SU-DHL-6 (cell line): ENCODE measurements around the gene FRMD4B.

Source experiments
- H2AFZ ChIP-seq: fragments of 200-600 bp; sonication (generic); 2 replicates; pipeline ENCODE4 v1.6.1; 2014; ENCODE audit warnings: low read depth, mild to moderate bottlenecking, moderate library complexity, mixed read lengths, antibody characterized with exemption, low read length; ENCODE audit not compliant: severe bottlenecking
- H3F3A ChIP-seq: fragments of 200-600 bp; shearing (Covaris generic); 2 replicates; pipeline ENCODE4 v1.6.0; 2016; ENCODE audit warnings: antibody characterized with exemption, mild to moderate bottlenecking; ENCODE audit not compliant: insufficient read depth
- H3K27ac ChIP-seq: fragments of 200-600 bp; sonication (generic); 2 replicates; pipeline ENCODE4 v1.5.1; 2016; ENCODE audit warnings: low read depth, mild to moderate bottlenecking, low read length, moderate library complexity, mixed read lengths
- H3K27me3 ChIP-seq: fragments of 200-600 bp; sonication (generic), shearing (Covaris generic); 2 replicates; pipeline ENCODE4 v1.6.0; 2014; ENCODE audit warnings: mild to moderate bottlenecking, low read length
- H3K36me3 ChIP-seq: fragments of 200-600 bp; sonication (generic); 2 replicates; pipeline ENCODE4 v1.6.1; 2014; ENCODE audit warnings: mild to moderate bottlenecking, low read length, mixed read lengths
- H3K4me2 ChIP-seq: fragments of 300-600, 200-600 bp; shearing (Covaris generic), sonication (generic); 2 replicates; pipeline ENCODE4 v1.6.0; 2014; ENCODE audit warnings: low read length, low read depth, mild to moderate bottlenecking; ENCODE audit not compliant: poor library complexity, severe bottlenecking
- H3K4me3 ChIP-seq: fragments of 200-600 bp; sonication (generic); 2 replicates; pipeline ENCODE4 v1.5.1; 2014; ENCODE audit warnings: antibody characterized with exemption, low read length, mild to moderate bottlenecking, mixed read lengths; ENCODE audit not compliant: insufficient read depth, poor library complexity, severe bottlenecking
- H3K79me2 ChIP-seq: fragments of 200-600 bp; sonication (generic); 2 replicates; pipeline ENCODE4 v1.6.1; 2014; ENCODE audit warnings: mild to moderate bottlenecking, low read length, moderate library complexity; ENCODE audit not compliant: insufficient read depth
- H3K9ac ChIP-seq: fragments of 200-600 bp; sonication (generic); 2 replicates; pipeline ENCODE4 v1.7.0; 2014; ENCODE audit warnings: mild to moderate bottlenecking, low read length
- H3K9me2 ChIP-seq: fragments of 200-600 bp; sonication (generic); replicated peaks from 2 replicates; pipeline ENCODE4 v1.6.1; 2014; ENCODE audit warnings: low read length; ENCODE audit not compliant: insufficient read depth
- H3K9me3 ChIP-seq: fragments of 200-600 bp; sonication (generic); 2 replicates; pipeline ENCODE4 v1.6.1; 2014; ENCODE audit warnings: low read length, mixed read lengths; ENCODE audit not compliant: insufficient read depth
- H4K20me1 ChIP-seq: fragments of 200-600 bp; sonication (generic); 2 replicates; pipeline ENCODE4 v1.6.1; 2014; ENCODE audit warnings: low read depth, mild to moderate bottlenecking, antibody characterized with exemption, low read length, moderate library complexity, mixed read lengths
- CTCF ChIP-seq: fragments of 200-600 bp; sonication (generic); IDR thresholded peaks from one replicate; pipeline ENCODE4 v1.5.1; 2017; ENCODE audit warnings: antibody characterized with exemption, mild to moderate bottlenecking, low read length, moderate library complexity; ENCODE audit not compliant: insufficient read depth, poor library complexity, severe bottlenecking
- EZH2phosphoT487 ChIP-seq: fragments of 200-600 bp; sonication (generic), shearing (Covaris generic); conservative IDR thresholded peaks from 2 replicates; pipeline ENCODE4 v1.6.1; 2018; ENCODE audit warnings: mild to moderate bottlenecking, antibody characterized with exemption, low read length, moderate library complexity, mixed read lengths

FRMD4B gene

GRCh38 chr3:69290006-69290405, 95.9 kb downstream of the FRMD4B start:
- Histone ChIP-seq H3K4me2 (no peak overlapping the region), H3K9me3 (no peaks in the 10 kb centered on the region), H3K9me2 (no peaks in the 10 kb centered on the region), H2AFZ (no peak overlapping the region), H4K20me1 (no peaks in the 10 kb centered on the region), H3F3A (no peaks in the 10 kb centered on the region), H3K27ac (no peak overlapping the region), H3K27me3 (no peaks in the 10 kb centered on the region), H3K4me3 (no peak overlapping the region), H3K36me3 (no peaks in the 10 kb centered on the region), H3K9ac (no peak overlapping the region), H3K79me2 (no peaks in the 10 kb centered on the region)
- TF ChIP-seq CTCF = no peak
- no peak for TF ChIP-seq EZH2phosphoT487

- no peaks in the 10 kb centered on the region for H3K9me2 ChIP-seq
- no peak overlapping the region for H2AFZ ChIP-seq
- H3K36me3 ChIP-seq = no peaks in the 10 kb centered on the region
- H3K27me3 ChIP-seq = no peaks in the 10 kb centered on the region
- H3K79me2 ChIP-seq = no peaks in the 10 kb centered on the region
- H4K20me1 ChIP-seq = no peaks in the 10 kb centered on the region
- no peaks in the 10 kb centered on the region for H3K9me3 ChIP-seq
- no peak overlapping the region for H3K4me2 ChIP-seq
- TF ChIP-seq CTCF = no peak
- no peak for TF ChIP-seq EZH2phosphoT487
- H3K9ac ChIP-seq = no peak overlapping the region
- H3K4me3 ChIP-seq = no peak overlapping the region
- no peaks in the 10 kb centered on the region for H3F3A ChIP-seq
- no peak overlapping the region for H3K27ac ChIP-seq
Observed at GRCh38 chr3:69288161-69288895, 97.6 kb downstream of the FRMD4B start.

GRCh38 chr3:69283913-69284611, 101.8 kb downstream of the FRMD4B start:
- no peaks in the 10 kb centered on the region for H3K27me3 ChIP-seq
- H3F3A ChIP-seq = no peaks in the 10 kb centered on the region
- no peak overlapping the region for H3K4me3 ChIP-seq
- H3K9ac ChIP-seq = no peak overlapping the region
- TF ChIP-seq CTCF = no peak
- no peak for TF ChIP-seq EZH2phosphoT487
- H3K9me2 ChIP-seq = no peaks in the 10 kb centered on the region
- no peaks in the 10 kb centered on the region for H3K36me3 ChIP-seq
- H3K27ac ChIP-seq = no peak overlapping the region
- H4K20me1 ChIP-seq = no peaks in the 10 kb centered on the region
- H3K9me3 ChIP-seq = no peaks in the 10 kb centered on the region
- no peak overlapping the region for H2AFZ ChIP-seq
- H3K79me2 ChIP-seq = no peaks in the 10 kb centered on the region
- H3K4me2 ChIP-seq = no peak overlapping the region
